ENCODE measurements around the gene ALDH1A2. TPM values are rescaled to one million over a fixed set of nuclear protein-coding genes. Genes with fewer than 3 reads are reported as not detected.

The ALDH1A2 gene
- total RNA-seq, 1 experiment from 2014 or later, result 0.99 TPM

GRCh38 chr15:57917998-57918397 lies 147.5 kb downstream of the ALDH1A2 start:
- H3K9me3 ChIP-seq, result no peaks in the 10 kb centered on the region
- H3K36me3 ChIP-seq, result no peaks in the 10 kb centered on the region
- H3K27me3 ChIP-seq, result no peaks in the 10 kb centered on the region
- no peak overlapping the region for H3K4me3 ChIP-seq
- no peak for DNase-seq

- Histone ChIP-seq H3K27me3 (no peaks in the 10 kb centered on the region), H3K9me3 (no peaks in the 10 kb centered on the region), H3K4me3 (no peak overlapping the region), H3K36me3 (no peaks in the 10 kb centered on the region)
- DNase-seq, result no peak
These were observed 148.8 kb downstream of the ALDH1A2 start for GRCh38 chr15:57916695-57917094.

- Histone ChIP-seq H3K36me3 (no peaks in the 10 kb centered on the region), H3K27me3 (no peaks in the 10 kb centered on the region), H3K4me3 (no peak overlapping the region), H3K9me3 (no peaks in the 10 kb centered on the region)
- DNase-seq, result no peak
These were observed 149.5 kb downstream of the ALDH1A2 start for GRCh38 chr15:57915827-57916531.

- no peaks in the 10 kb centered on the region for H3K9me3 ChIP-seq
- DNase-seq, result no peak
- H3K4me3 ChIP-seq, result no peak overlapping the region
- H3K36me3 ChIP-seq, result no peaks in the 10 kb centered on the region
- H3K27me3 ChIP-seq, result no peaks in the 10 kb centered on the region
These were observed 151.0 kb downstream of the ALDH1A2 start for GRCh38 chr15:57914350-57915055.

GRCh38 chr15:57911247-57911646 lies 154.3 kb downstream of the ALDH1A2 start:
- Histone ChIP-seq H3K9me3 (no peaks in the 10 kb centered on the region), H3K27me3 (peaks cover 2% of the 10 kb centered on the region; the same call in 1 of the 2 replicates), H3K4me3 (no peak overlapping the region), H3K36me3 (no peaks in the 10 kb centered on the region)
- DNase-seq, result no peak

- Histone ChIP-seq H3K4me3 (no peak overlapping the region), H3K36me3 (no peaks in the 10 kb centered on the region), H3K27me3 (peaks cover 2% of the 10 kb centered on the region; the same call in 1 of the 2 replicates), H3K9me3 (no peaks in the 10 kb centered on the region)
- DNase-seq, result no peak
These were observed 154.8 kb downstream of the ALDH1A2 start for GRCh38 chr15:57910672-57911071.

- Histone ChIP-seq H3K9me3 (no peaks in the 10 kb centered on the region), H3K36me3 (no peaks in the 10 kb centered on the region), H3K27me3 (peaks cover 2% of the 10 kb centered on the region; the same call in 1 of the 2 replicates), H3K4me3 (no peak overlapping the region)
- no peak for DNase-seq
These were observed 156.1 kb downstream of the ALDH1A2 start for GRCh38 chr15:57909388-57909787.

- H3K4me3 ChIP-seq, result no peak overlapping the region
- no peaks in the 10 kb centered on the region for H3K36me3 ChIP-seq
- DNase-seq, result no peak
- no peaks in the 10 kb centered on the region for H3K9me3 ChIP-seq
- H3K27me3 ChIP-seq, result peaks cover 2% of the 10 kb centered on the region; the same call in 1 of the 2 replicates
These were observed 161.9 kb downstream of the ALDH1A2 start for GRCh38 chr15:57903626-57904025.

Other genes with a start within 250 kb of the ALDH1A2 start
- gene AQP9, start 72.7 kb upstream of the ALDH1A2 start, total RNA-seq (2014; rRNA removed; shearing (Covaris generic); ENCODE audit: low replicate concordance), result not detected in 2 replicates